ENCODE results near the gene SGPP1. TPM values are rescaled to one million over a fixed set of nuclear protein-coding genes. Genes with fewer than 3 reads are reported as not detected.

The SGPP1 gene
- polyA plus RNA-seq, 1 donor (not counting 4 experiments of a cell fraction or from before 2014, with no cell fraction given), result 28.7 TPM

DNA sequence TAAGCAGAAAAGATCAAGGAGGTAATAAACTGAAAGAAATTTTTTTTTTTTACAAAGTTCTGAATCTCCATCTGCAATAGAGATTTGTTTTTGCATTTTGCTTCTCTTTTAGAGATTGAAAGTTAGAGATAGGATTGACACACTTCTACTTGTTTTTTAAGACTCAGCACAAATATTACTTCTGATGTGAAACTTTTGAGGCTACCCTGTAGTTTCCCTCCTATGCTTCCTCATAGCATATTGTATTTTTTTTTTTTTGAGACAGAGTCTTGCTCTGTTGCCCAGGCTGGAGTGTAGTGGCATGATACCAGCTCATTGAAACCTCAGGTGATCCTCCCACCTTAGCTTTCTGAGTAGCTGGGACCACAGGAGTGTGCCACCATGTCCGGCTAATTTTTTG is 32.1 kb upstream of the SGPP1 start:
- DNase-seq (ENCODE audit: low read depth, low spot score), result no peak
- Histone ChIP-seq H3K4me2 (ENCODE audit: control insufficient read depth, extremely low read depth, insufficient read depth, low read depth, low read length) (no peak overlapping the region), H2AFZ (ENCODE audit: control insufficient read depth, low read length) (no peak overlapping the region), H3K9me3 (ENCODE audit: control insufficient read depth, low read depth, low read length) (no peaks in the 10 kb centered on the region), H3K27me3 (ENCODE audit: control insufficient read depth, extremely low read depth, insufficient read depth, low read length) (no peaks in the 10 kb centered on the region), H3K79me2 (ENCODE audit: control insufficient read depth, insufficient read depth, low read length) (no peaks in the 10 kb centered on the region), H3K36me3 (ENCODE audit: control insufficient read depth in 2 of 2, extremely low read depth in 1 of 2, insufficient read depth in 2 of 2, low read length in 2 of 2) (no peaks in the 10 kb centered on the region), H3K4me1 (ENCODE audit: control insufficient read depth, extremely low read depth, insufficient read depth, low read length) (no peaks in the 10 kb centered on the region), H4K20me1 (ENCODE audit: control insufficient read depth, extremely low read depth, insufficient read depth, low read length) (no peaks in the 10 kb centered on the region), H3K4me3 (ENCODE audit: control insufficient read depth in 2 of 3, extremely low read depth in 1 of 3, insufficient read depth in 2 of 3, low read depth in 1 of 3, low read length in 3 of 3) (no peak overlapping the region), H3K27ac (ENCODE audit: control insufficient read depth, insufficient read depth, low read length) (no peak overlapping the region), H3K9me1 (ENCODE audit: control insufficient read depth, extremely low read depth, insufficient read depth, low read length) (no peaks in the 10 kb centered on the region), H3K9ac (ENCODE audit: control insufficient read depth, extremely low read depth, insufficient read depth, low read length) (no peak overlapping the region)
- dilution Hi-C loops (cut with MboI; ENCODE audit: extremely low pct_ligation_motif_present, low sequenced_read_pairs), result no loop called here
- TF ChIP-seq, protein P1, sequence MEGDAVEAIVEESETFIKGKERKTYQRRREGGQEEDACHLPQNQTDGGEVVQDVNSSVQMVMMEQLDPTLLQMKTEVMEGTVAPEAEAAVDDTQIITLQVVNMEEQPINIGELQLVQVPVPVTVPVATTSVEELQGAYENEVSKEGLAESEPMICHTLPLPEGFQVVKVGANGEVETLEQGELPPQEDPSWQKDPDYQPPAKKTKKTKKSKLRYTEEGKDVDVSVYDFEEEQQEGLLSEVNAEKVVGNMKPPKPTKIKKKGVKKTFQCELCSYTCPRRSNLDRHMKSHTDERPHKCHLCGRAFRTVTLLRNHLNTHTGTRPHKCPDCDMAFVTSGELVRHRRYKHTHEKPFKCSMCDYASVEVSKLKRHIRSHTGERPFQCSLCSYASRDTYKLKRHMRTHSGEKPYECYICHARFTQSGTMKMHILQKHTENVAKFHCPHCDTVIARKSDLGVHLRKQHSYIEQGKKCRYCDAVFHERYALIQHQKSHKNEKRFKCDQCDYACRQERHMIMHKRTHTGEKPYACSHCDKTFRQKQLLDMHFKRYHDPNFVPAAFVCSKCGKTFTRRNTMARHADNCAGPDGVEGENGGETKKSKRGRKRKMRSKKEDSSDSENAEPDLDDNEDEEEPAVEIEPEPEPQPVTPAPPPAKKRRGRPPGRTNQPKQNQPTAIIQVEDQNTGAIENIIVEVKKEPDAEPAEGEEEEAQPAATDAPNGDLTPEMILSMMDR (optimal IDR thresholded peaks at IDR 0.05 in 1 of 3, IDR thresholded peaks at IDR 0.05 in 1 of 3, conservative IDR thresholded peaks at IDR 0.05 in 1 of 3; ENCODE audit: extremely low read depth in 1 of 3, insufficient read depth in 2 of 3, low read length in 3 of 3), result no peak
- no peak for TF ChIP-seq EZH2 (IDR thresholded peaks at IDR 0.05; ENCODE audit: low read length)
- no peak for FAIRE-seq

DNA sequence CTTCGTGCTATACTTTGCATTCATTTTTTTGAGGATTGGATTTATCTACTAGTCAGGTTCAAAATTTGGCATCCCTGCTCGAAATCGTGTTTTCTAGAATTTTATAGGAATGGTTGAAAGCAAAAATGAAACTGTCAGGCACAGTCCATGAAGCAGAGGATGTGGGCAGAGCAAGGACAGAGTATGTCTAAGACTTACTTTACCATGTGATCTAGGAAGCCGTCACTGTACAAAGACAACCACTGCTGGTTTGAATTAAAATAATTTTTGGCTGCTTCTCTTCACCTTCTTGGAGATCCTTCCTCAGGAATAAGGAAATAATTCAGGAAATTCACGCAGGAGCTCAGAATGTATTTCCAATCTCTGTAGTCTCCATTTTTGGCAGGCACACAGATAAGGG is 31.6 kb upstream of the SGPP1 start:
- H3K4me2 ChIP-seq (ENCODE audit: control insufficient read depth, extremely low read depth, insufficient read depth, low read depth, low read length), result no peak overlapping the region
- dilution Hi-C loops (cut with MboI; ENCODE audit: extremely low pct_ligation_motif_present, low sequenced_read_pairs), result no loop called here

More for the DNA sequence above, 31.6 kb upstream of the SGPP1 start:
- no peaks in the 10 kb centered on the region for H3K9me1 ChIP-seq (ENCODE audit: control insufficient read depth, extremely low read depth, insufficient read depth, low read length)
- FAIRE-seq (no peak), DNase-seq (ENCODE audit: low read depth, low spot score) (no peak)
- TF ChIP-seq EZH2 (IDR thresholded peaks at IDR 0.05; ENCODE audit: low read length), result no peak
- TF ChIP-seq, protein P1 (optimal IDR thresholded peaks at IDR 0.05 in 1 of 3, IDR thresholded peaks at IDR 0.05 in 1 of 3, conservative IDR thresholded peaks at IDR 0.05 in 1 of 3; ENCODE audit: extremely low read depth in 1 of 3, insufficient read depth in 2 of 3, low read length in 3 of 3), result no peak
- H3K9ac ChIP-seq (ENCODE audit: control insufficient read depth, extremely low read depth, insufficient read depth, low read length), result no peak overlapping the region
- no peak overlapping the region for H3K4me3 ChIP-seq (ENCODE audit: control insufficient read depth in 2 of 3, extremely low read depth in 1 of 3, insufficient read depth in 2 of 3, low read depth in 1 of 3, low read length in 3 of 3)
- no peaks in the 10 kb centered on the region for H3K27me3 ChIP-seq (ENCODE audit: control insufficient read depth, extremely low read depth, insufficient read depth, low read length)
- no peak overlapping the region for H3K27ac ChIP-seq (ENCODE audit: control insufficient read depth, insufficient read depth, low read length)
- H4K20me1 ChIP-seq (ENCODE audit: control insufficient read depth, extremely low read depth, insufficient read depth, low read length), result no peaks in the 10 kb centered on the region
- H2AFZ ChIP-seq (ENCODE audit: control insufficient read depth, low read length), result no peak overlapping the region
- H3K79me2 ChIP-seq (ENCODE audit: control insufficient read depth, insufficient read depth, low read length), result no peaks in the 10 kb centered on the region
- no peaks in the 10 kb centered on the region for H3K9me3 ChIP-seq (ENCODE audit: control insufficient read depth, low read depth, low read length)
- H3K36me3 ChIP-seq (ENCODE audit: control insufficient read depth in 2 of 2, extremely low read depth in 1 of 2, insufficient read depth in 2 of 2, low read length in 2 of 2), result no peaks in the 10 kb centered on the region
- H3K4me1 ChIP-seq (ENCODE audit: control insufficient read depth, extremely low read depth, insufficient read depth, low read length), result no peaks in the 10 kb centered on the region
